Neural cell (in vitro differentiated cells): Measurements from ENCODE around the gene TOX2. TPM values are rescaled to one million over a fixed set of nuclear protein-coding genes. Genes with fewer than 3 reads are reported as not detected.

ENCODE experiments used
- H2AFZ ChIP-seq: fragments of 200-600, 300-800 bp; sonication (generic), shearing (Covaris generic); 2 replicates; pipeline ENCODE4 v1.6.0; 2014; ENCODE audit warnings: low read depth, mild to moderate bottlenecking, antibody characterized with exemption, low read length, moderate library complexity
- H3F3A ChIP-seq: fragments of 200-600 bp; shearing (Covaris generic); 2 replicates; pipeline ENCODE4 v1.6.1; 2016; ENCODE audit warnings: mild to moderate bottlenecking, moderate library complexity, mixed read lengths, antibody characterized with exemption, low read length; ENCODE audit not compliant: insufficient read depth, poor library complexity, severe bottlenecking
- H3K27ac ChIP-seq: fragments of 200-600, 300-800 bp; sonication (generic), shearing (Covaris generic); 2 replicates; pipeline ENCODE4 v1.5.1; 2014; ENCODE audit warnings: mild to moderate bottlenecking, low read length, moderate library complexity
- H3K27me3 ChIP-seq: fragments of 300-800, 200-600 bp; sonication (generic), shearing (Covaris generic); 2 replicates; pipeline ENCODE4 v1.6.0; 2014; ENCODE audit warnings: mild to moderate bottlenecking, low read depth, low read length, moderate library complexity; ENCODE audit not compliant: insufficient read depth
- H3K36me3 ChIP-seq: fragments of 300-800, 200-600 bp; sonication (generic), shearing (Covaris generic); 2 replicates; pipeline ENCODE4 v1.5.1; 2014; ENCODE audit warnings: mild to moderate bottlenecking, antibody characterized with exemption, low read length, moderate library complexity; ENCODE audit not compliant: insufficient read depth
- H3K4me2 ChIP-seq: fragments of 300-800, 200-600 bp; sonication (generic), shearing (Covaris generic); 2 replicates; pipeline ENCODE4 v1.6.0; 2014; ENCODE audit warnings: mild to moderate bottlenecking, low read length
- H3K4me3 ChIP-seq: fragments of 300-800, 200-600 bp; sonication (generic), shearing (Covaris generic); 2 replicates; pipeline ENCODE4 v1.5.1; 2014; ENCODE audit warnings: mild to moderate bottlenecking, low read length, moderate library complexity
- H3K79me2 ChIP-seq: fragments of 200-600 bp; shearing (Covaris generic); replicated peaks from 2 replicates; pipeline ENCODE4 v1.6.0; 2014; ENCODE audit warnings: mild to moderate bottlenecking, low read length, moderate library complexity; ENCODE audit not compliant: insufficient read depth
- H3K9ac ChIP-seq: fragments of 300-800, 200-600 bp; sonication (generic), shearing (Covaris generic); 2 replicates; pipeline ENCODE4 v1.6.1; 2016; ENCODE audit warnings: mild to moderate bottlenecking, low read length, mixed read lengths
- H3K9me2 ChIP-seq: fragments of 200-600 bp; shearing (Covaris generic); 2 replicates; pipeline ENCODE4 v1.6.1; 2016; ENCODE audit warnings: mild to moderate bottlenecking, low read length, mixed read lengths; ENCODE audit not compliant: insufficient read depth
- H3K9me3 ChIP-seq: fragments of 200-600, 300-800 bp; sonication (generic), shearing (Covaris generic); 2 replicates; pipeline ENCODE4 v1.6.1; 2016; ENCODE audit warnings: mild to moderate bottlenecking, mixed run types, low read length, moderate library complexity, mixed read lengths
- H4K20me1 ChIP-seq: fragments of 200-600 bp; shearing (Covaris generic); 2 replicates; pipeline ENCODE4 v1.6.1; 2016; ENCODE audit warnings: mild to moderate bottlenecking, mixed run types; ENCODE audit not compliant: insufficient read depth
- EP300 ChIP-seq: fragments of 450-650 bp; conservative IDR thresholded peaks from 2 replicates; pipeline ENCODE4 v1.6.1; 2014; ENCODE audit warnings: antibody characterized with exemption, mild to moderate bottlenecking, moderate library complexity; ENCODE audit not compliant: poor library complexity, severe bottlenecking
- EZH2 ChIP-seq: fragments of 200-600, 300-800 bp; shearing (Covaris generic), sonication (generic); IDR thresholded peaks from 2 replicates; pipeline ENCODE4 v1.6.1; 2014; ENCODE audit warnings: antibody characterized with exemption, low read length, borderline replicate concordance, mild to moderate bottlenecking; ENCODE audit not compliant: insufficient read depth, poor library complexity, severe bottlenecking
- MXI1 ChIP-seq: fragments of 450-650 bp; conservative IDR thresholded peaks from 2 replicates; pipeline ENCODE4 v1.6.1; 2014; ENCODE audit warnings: antibody characterized with exemption, mild to moderate bottlenecking; ENCODE audit not compliant: poor library complexity, severe bottlenecking
- POLR2AphosphoS5 ChIP-seq: IDR thresholded peaks from 2 replicates; pipeline ENCODE4 v1.6.1; 2012
- RAD21 ChIP-seq: fragments of 450-650 bp; conservative IDR thresholded peaks from 2 replicates; pipeline ENCODE4 v1.6.1; 2014; ENCODE audit warnings: antibody characterized with exemption, mild to moderate bottlenecking, moderate library complexity
- SMC3 ChIP-seq: fragments of 450-650 bp; conservative IDR thresholded peaks from 2 replicates; pipeline ENCODE4 v1.6.1; 2014; ENCODE audit warnings: antibody characterized with exemption, mild to moderate bottlenecking, moderate library complexity; ENCODE audit not compliant: poor library complexity
- TAF1 ChIP-seq: IDR thresholded peaks from 2 replicates; pipeline ENCODE4 v1.6.1; 2012; ENCODE audit warnings: low read depth
- polyA plus RNA-seq: library from polyadenylated mRNA; depleted of rRNA; stranded (reverse); fragments of >200 nt; gene quantifications from 2 replicates; pipeline ENCODE4 v1.2.3, GENCODE V29; 2014
- TF ChIP-seq, protein P1 (sequence below): fragments of 450-650 bp; IDR thresholded peaks from 2 replicates; pipeline ENCODE4 v1.5.1; 2014; ENCODE audit warnings: antibody characterized with exemption, mild to moderate bottlenecking, moderate library complexity; ENCODE audit not compliant: poor library complexity, severe bottlenecking
- TF ChIP-seq, protein P2 (sequence below): IDR thresholded peaks from 2 replicates; pipeline ENCODE4 v1.6.1; 2012; ENCODE audit warnings: borderline replicate concordance

TOX2 gene
- polyA plus RNA-seq, 1 donor from 2014 or later: 0.89 TPM

DNA sequence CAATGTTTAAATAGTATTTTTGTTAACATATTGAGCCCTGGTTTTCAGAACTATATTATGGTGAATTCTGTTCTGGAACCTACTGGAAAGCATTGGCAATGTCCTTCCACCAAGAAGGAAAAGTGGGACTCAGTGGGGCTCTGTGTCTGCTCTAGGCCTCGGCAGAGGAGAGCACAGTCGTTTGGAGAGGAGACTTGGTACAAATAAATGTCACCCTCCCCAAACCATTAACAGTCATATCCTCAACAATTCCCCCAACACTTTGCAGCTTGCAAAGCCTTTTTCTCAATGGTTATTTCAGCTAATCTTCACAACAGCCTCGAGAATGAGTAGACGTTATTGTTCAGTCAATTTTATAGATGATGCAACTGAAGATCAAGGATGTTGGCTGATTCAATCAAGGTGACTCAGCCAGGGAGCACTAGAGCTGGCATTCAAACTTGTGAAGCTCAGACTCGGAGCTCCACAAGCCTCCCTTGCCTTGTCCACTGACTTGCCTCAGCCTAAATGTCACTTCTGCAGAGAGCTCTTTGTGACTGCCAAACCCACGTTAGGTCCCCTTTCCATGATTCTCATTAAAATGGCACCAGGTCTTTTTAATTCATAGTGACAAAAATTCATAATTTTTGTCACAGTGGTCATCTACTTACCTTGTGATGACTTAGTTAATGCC is 60.6 kb downstream of the TOX2 start:
- Histone ChIP-seq H3K9ac (no peak overlapping the region), H3F3A (no peaks in the 10 kb centered on the region), H3K4me2 (no peak overlapping the region)

DNA sequence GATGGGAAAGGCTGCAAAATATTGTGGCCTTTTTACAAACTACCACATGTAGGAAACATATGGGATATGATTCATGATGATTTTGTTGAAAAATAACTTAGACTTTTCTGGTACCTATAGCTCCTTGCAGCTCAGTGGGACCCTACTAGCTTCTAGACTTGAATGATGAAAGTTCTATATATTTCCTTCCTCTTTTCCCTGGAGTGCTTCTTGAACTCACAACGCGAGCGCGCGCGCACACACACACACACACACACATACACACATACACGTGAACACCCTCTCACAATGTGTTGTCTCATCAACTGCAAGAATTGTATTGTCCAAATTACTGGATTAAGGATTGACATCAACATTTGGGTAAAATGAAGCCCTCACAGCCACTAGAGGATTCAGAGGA is 61.9 kb downstream of the TOX2 start:
- Histone ChIP-seq H2AFZ (no peak overlapping the region), H3K27ac (no peak overlapping the region), H4K20me1 (no peaks in the 10 kb centered on the region), H3K27me3 (no peaks in the 10 kb centered on the region), H3F3A (no peaks in the 10 kb centered on the region), H3K9me2 (no peaks in the 10 kb centered on the region), H3K36me3 (no peaks in the 10 kb centered on the region), H3K79me2 (no peaks in the 10 kb centered on the region), H3K4me3 (no peak overlapping the region), H3K9me3 (no peaks in the 10 kb centered on the region), H3K4me2 (no peak overlapping the region), H3K9ac (no peak overlapping the region)
- TF ChIP-seq, protein P1, sequence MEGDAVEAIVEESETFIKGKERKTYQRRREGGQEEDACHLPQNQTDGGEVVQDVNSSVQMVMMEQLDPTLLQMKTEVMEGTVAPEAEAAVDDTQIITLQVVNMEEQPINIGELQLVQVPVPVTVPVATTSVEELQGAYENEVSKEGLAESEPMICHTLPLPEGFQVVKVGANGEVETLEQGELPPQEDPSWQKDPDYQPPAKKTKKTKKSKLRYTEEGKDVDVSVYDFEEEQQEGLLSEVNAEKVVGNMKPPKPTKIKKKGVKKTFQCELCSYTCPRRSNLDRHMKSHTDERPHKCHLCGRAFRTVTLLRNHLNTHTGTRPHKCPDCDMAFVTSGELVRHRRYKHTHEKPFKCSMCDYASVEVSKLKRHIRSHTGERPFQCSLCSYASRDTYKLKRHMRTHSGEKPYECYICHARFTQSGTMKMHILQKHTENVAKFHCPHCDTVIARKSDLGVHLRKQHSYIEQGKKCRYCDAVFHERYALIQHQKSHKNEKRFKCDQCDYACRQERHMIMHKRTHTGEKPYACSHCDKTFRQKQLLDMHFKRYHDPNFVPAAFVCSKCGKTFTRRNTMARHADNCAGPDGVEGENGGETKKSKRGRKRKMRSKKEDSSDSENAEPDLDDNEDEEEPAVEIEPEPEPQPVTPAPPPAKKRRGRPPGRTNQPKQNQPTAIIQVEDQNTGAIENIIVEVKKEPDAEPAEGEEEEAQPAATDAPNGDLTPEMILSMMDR: no peak
- no peak for TF ChIP-seq SMC3
- TF ChIP-seq POLR2AphosphoS5: no peak
- TF ChIP-seq EP300: no peak
- TF ChIP-seq TAF1: no peak
- no peak for TF ChIP-seq RAD21
- TF ChIP-seq, protein P2, sequence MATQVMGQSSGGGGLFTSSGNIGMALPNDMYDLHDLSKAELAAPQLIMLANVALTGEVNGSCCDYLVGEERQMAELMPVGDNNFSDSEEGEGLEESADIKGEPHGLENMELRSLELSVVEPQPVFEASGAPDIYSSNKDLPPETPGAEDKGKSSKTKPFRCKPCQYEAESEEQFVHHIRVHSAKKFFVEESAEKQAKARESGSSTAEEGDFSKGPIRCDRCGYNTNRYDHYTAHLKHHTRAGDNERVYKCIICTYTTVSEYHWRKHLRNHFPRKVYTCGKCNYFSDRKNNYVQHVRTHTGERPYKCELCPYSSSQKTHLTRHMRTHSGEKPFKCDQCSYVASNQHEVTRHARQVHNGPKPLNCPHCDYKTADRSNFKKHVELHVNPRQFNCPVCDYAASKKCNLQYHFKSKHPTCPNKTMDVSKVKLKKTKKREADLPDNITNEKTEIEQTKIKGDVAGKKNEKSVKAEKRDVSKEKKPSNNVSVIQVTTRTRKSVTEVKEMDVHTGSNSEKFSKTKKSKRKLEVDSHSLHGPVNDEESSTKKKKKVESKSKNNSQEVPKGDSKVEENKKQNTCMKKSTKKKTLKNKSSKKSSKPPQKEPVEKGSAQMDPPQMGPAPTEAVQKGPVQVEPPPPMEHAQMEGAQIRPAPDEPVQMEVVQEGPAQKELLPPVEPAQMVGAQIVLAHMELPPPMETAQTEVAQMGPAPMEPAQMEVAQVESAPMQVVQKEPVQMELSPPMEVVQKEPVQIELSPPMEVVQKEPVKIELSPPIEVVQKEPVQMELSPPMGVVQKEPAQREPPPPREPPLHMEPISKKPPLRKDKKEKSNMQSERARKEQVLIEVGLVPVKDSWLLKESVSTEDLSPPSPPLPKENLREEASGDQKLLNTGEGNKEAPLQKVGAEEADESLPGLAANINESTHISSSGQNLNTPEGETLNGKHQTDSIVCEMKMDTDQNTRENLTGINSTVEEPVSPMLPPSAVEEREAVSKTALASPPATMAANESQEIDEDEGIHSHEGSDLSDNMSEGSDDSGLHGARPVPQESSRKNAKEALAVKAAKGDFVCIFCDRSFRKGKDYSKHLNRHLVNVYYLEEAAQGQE: no peak
- TF ChIP-seq EZH2: no peak
- no peak for TF ChIP-seq MXI1

More for the DNA sequence above, 60.6 kb downstream of the TOX2 start:
- Histone ChIP-seq H4K20me1 (no peaks in the 10 kb centered on the region), H3K9me3 (no peaks in the 10 kb centered on the region), H2AFZ (no peak overlapping the region), H3K79me2 (no peaks in the 10 kb centered on the region), H3K9me2 (no peaks in the 10 kb centered on the region), H3K4me3 (no peak overlapping the region), H3K27me3 (no peaks in the 10 kb centered on the region), H3K27ac (no peak overlapping the region), H3K36me3 (no peaks in the 10 kb centered on the region)
- TF ChIP-seq POLR2AphosphoS5 (no peak), TAF1 (no peak), EZH2 (no peak), EP300 (no peak), SMC3 (no peak), RAD21 (no peak), MXI1 (no peak)
- TF ChIP-seq, protein P2: no peak
- TF ChIP-seq, protein P1: no peak
